Fibroblast of villous mesenchyme (primary cell): Measurements from ENCODE around the gene BAIAP2L1. TPM values are rescaled to one million over a fixed set of nuclear protein-coding genes. Genes with fewer than 3 reads are reported as not detected.
A peak's percentile ranks its signal among the peaks of the same experiment; 100 is the strongest.
"Not testable (repeated sequence)": the region's sequence is repeated elsewhere in the genome, so short reads cannot be mapped to it uniquely, and the experiment has no call there.

ENCODE experiments used
- DNase-seq: peaks from one replicate; pipeline ENCODE4 v3.0.0-alpha.2; 2010; ENCODE audit warnings: low read depth
- H3K4me3 ChIP-seq: 2 replicates; pipeline ENCODE4 v1.5.1; 2011; ENCODE audit warnings: low read depth, mild to moderate bottlenecking, low read length
- total RNA-seq: library from RNA; depleted of rRNA; stranded (reverse); fragments of >200 nt; gene quantifications from 2 replicates; pipeline ENCODE4 v1.2.3, GENCODE V29; 2012
- TF ChIP-seq, protein P1 (sequence below): IDR thresholded peaks from 2 replicates; pipeline ENCODE4 v1.5.1; 2012; ENCODE audit warnings: low read depth, mild to moderate bottlenecking, low read length; ENCODE audit not compliant: insufficient read depth

Gene BAIAP2L1, protein sequence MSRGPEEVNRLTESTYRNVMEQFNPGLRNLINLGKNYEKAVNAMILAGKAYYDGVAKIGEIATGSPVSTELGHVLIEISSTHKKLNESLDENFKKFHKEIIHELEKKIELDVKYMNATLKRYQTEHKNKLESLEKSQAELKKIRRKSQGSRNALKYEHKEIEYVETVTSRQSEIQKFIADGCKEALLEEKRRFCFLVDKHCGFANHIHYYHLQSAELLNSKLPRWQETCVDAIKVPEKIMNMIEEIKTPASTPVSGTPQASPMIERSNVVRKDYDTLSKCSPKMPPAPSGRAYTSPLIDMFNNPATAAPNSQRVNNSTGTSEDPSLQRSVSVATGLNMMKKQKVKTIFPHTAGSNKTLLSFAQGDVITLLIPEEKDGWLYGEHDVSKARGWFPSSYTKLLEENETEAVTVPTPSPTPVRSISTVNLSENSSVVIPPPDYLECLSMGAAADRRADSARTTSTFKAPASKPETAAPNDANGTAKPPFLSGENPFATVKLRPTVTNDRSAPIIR
- 6.4 and 9.1 TPM in 2 replicates for total RNA-seq

DNA sequence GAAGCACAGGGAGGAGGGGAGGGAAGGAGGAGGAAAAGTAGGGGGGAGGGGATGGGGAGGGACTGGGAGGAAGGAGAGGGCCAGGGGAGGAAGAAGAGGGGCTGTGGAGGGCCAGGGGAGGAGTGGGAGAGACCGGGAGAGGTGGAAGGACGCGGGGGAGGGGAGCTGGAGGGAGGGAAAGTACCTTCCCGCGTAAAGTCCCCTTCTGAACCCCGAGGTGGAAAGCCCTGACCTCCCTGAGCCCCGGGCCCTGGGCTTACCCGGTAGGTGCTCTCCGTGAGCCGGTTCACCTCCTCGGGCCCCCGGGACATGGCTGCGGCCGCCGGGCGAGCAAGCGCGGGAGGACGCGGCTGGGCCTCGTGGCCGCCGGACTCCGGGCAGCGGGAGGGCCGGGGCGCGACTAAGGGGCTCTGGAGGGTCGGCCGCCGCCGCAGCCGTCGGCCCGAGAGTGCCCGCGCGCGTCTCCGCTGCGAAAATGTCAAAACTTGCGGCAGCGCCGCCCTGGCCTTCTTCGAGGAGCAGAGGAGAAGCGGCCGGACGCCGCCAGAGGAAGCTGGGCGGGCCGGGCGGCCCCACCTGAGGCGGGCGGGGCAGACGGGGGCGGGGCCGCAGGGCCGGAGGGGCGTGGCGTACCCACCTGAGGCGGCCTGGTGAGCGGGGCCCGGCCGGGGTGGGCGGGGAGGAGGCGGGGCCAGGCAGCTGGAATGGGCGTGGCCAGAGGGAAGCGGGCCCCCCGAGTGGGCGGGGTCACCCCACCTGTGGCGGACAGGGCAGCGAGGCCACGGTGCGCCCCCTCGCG is at the start of gene BAIAP2L1:
TSS of gene BAIAP2L1 (minus strand) at position 549 of the 799 bp plus-strand sequence. CDS start at position 311, 238 bp downstream.
- DNase-seq, result peak; percentile 84
- TF ChIP-seq, protein P1, sequence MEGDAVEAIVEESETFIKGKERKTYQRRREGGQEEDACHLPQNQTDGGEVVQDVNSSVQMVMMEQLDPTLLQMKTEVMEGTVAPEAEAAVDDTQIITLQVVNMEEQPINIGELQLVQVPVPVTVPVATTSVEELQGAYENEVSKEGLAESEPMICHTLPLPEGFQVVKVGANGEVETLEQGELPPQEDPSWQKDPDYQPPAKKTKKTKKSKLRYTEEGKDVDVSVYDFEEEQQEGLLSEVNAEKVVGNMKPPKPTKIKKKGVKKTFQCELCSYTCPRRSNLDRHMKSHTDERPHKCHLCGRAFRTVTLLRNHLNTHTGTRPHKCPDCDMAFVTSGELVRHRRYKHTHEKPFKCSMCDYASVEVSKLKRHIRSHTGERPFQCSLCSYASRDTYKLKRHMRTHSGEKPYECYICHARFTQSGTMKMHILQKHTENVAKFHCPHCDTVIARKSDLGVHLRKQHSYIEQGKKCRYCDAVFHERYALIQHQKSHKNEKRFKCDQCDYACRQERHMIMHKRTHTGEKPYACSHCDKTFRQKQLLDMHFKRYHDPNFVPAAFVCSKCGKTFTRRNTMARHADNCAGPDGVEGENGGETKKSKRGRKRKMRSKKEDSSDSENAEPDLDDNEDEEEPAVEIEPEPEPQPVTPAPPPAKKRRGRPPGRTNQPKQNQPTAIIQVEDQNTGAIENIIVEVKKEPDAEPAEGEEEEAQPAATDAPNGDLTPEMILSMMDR, result peak; percentile 68
- H3K4me3 ChIP-seq, result peak within 1 kb of the TSS; percentile 78

DNA sequence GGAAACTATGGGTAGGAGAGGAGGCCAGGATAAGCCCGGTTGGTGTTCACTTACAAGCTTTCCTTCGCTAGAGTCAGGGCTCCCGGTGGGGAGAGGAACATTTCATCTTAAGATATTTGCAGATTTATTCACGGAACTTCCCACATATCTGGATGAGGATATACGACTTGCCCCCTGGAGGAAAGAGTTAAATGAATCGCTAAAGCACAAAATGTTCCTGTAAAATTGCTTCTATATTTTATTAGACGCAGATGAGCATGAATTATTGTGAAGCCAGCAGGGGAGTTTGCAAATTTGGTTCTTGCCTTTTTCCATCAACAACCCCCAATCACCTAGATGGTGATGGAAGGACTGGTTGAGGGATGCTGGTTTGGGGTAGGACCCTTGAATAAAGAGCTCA is 47.9 kb upstream of the BAIAP2L1 start:
- H3K4me3 ChIP-seq, result no peak overlapping the region
- DNase-seq, result no peak
- TF ChIP-seq, protein P1, result no peak

DNA sequence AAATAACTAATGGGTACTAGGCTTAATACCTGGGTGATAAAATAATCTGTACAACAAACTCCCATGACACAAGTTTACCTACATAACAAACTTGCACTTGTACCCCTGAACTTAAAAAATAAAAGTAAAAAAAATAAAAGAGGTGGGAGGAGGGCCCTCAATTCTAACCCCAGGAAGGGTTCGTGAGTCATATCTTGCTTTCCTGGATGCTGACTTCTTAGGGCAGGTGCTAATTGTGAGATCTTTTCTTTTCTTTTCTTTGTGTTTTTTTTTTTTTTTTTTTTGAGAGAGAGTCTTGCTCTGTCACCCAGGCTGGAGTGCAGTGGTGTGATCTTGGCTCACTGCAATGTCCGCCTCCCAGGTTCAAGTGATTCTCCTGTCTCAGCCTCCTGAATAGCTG is 40.1 kb upstream of the BAIAP2L1 start:
- H3K4me3 ChIP-seq, DNase-seq: not testable (repeated sequence)

DNA sequence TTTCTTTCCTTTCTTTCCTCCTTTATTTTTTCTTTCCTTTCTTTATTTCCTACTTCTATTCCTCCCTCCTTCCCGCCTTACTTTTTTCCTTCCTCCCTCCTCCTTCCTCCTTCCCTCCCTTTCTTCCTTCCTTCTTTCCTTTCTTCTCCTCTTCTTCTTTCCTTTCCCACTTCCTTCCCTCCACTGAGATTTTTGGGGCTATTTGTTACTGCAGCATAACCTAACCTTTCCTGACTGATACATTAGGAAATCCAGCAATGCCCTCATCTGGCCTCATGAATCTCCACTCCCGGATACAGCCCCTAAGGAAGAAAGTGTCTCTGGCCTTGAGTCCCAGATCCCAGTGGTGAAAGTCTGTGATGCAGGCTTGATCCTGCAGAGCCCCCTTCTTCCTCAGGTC is 38.6 kb upstream of the BAIAP2L1 start:
- no peak overlapping the region for H3K4me3 ChIP-seq
- no peak for DNase-seq
- TF ChIP-seq, protein P1, result no peak

DNA sequence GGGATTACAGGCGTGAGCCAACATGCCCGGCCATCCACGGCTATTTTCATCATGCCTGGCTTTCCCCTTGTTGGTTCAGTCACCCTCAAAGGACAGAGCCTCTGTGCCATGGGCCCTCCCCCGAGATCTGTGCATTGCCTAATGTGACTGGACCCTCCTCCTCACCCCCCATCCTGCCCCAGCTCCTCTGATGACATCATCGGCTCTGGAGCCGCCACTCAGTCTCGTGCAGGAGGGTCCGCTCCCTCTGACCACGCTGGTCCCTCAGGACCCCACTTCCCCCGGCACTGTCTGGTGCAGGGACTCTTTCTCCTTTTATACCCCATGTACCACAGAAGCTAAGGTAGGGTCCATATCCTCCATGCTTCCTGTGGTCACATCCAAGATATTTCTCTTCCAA is 33.2 kb upstream of the BAIAP2L1 start:
- no peak for DNase-seq
- TF ChIP-seq, protein P1, result no peak
- H3K4me3 ChIP-seq, result no peak overlapping the region

DNA sequence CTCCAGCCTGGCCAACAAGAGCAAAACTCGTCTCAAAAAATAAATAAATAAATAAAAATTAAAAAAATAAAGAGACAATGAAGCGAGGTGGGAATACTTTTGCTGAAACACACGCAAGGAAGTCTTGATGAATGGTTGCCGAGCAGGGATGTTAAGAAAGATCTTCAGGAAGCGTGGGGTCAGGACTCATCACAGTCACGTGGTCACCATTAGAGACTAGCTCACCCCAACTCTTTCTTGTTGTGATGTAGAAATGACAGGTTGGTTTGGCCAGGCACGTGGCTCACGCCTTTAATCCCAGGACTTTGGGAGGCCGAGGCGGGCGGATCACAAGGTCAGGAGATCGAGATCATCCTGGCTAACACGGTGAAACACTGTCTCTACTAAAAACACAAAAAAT is 28.9 kb upstream of the BAIAP2L1 start:
- DNase-seq, result no peak
- H3K4me3 ChIP-seq, result no peak overlapping the region
- TF ChIP-seq, protein P1, result no peak

DNA sequence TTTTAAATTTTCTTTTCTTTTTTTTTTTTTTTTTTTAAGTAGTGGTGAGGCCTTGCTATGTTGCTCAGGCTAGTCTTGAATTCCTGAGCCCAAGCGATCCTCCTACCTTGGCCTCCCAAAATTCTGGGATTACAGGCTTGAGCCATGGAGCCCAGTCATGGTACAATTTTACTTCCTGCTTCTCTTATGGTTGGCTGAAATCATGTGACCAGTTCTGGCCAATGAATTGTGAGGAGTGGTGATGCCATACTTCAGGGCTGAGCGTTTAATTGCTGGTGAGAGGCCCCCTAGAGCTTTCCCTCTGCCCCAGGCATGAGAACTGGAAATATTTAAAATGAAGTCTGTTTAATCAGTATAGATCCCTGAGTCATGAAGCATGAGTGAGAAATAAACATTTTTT is 22.2 kb upstream of the BAIAP2L1 start:
- TF ChIP-seq, protein P1, result no peak
- no peak for DNase-seq
- no peak overlapping the region for H3K4me3 ChIP-seq
